Measurements from ENCODE around the gene C6orf47.

- no peak for TF ChIP-seq RCOR1 (conservative IDR thresholded peaks at IDR 0.05; ENCODE audit: low read depth, low read length)
- TF ChIP-seq CEBPZ (IDR thresholded peaks at IDR 0.05; ENCODE audit: low read depth, low read length) = no peak
- no peak for TF ChIP-seq JUND (IDR thresholded peaks at IDR 0.05; ENCODE audit: low read depth, low read length)
- TF ChIP-seq MYC (IDR thresholded peaks at IDR 0.05; ENCODE audit: insufficient read depth, insufficient read length, insufficient replicate concordance, low read length, severe bottlenecking) = no peak
- no peak for TF ChIP-seq CBFB (IDR thresholded peaks at IDR 0.05; ENCODE audit: low read depth)
- TF ChIP-seq CTCF (IDR thresholded peaks at IDR 0.05 in 2 of 3, conservative IDR thresholded peaks at IDR 0.05 in 1 of 3; ENCODE audit: control insufficient read depth in 2 of 3, extremely low read depth in 1 of 3, insufficient read depth in 1 of 3, low read depth in 3 of 3, low read length in 3 of 3) = no peak
- no peak for TF ChIP-seq BCL3 (IDR thresholded peaks at IDR 0.05; ENCODE audit: borderline replicate concordance, insufficient read depth, low read depth, low read length, poor library complexity, severe bottlenecking)
- no peak for TF ChIP-seq EP300 (IDR thresholded peaks at IDR 0.05; ENCODE audit: borderline replicate concordance in 1 of 2, control insufficient read depth in 1 of 2, low read depth in 2 of 2, low read length in 2 of 2)
- no peak for TF ChIP-seq SMAD1 (IDR thresholded peaks at IDR 0.05; ENCODE audit: low read depth, partially characterized antibody)
- TF ChIP-seq EZH2 (IDR thresholded peaks at IDR 0.05; ENCODE audit: borderline replicate concordance, control insufficient read depth, low read depth, low read length) = no peak
These were observed 16.3 kb upstream of the C6orf47 start for GRCh38 chr6:31676904-31677303.
